ENCODE measurements around the gene DSE. TPM values are rescaled to one million over a fixed set of nuclear protein-coding genes. Genes with fewer than 3 reads are reported as not detected.

DSE gene
- total RNA-seq, 1 donor from 2014 or later, result 26.5 TPM

GRCh38 chr6:116426551-116426950 is 55.8 kb downstream of the DSE start:
- H3K27ac Mint-ChIP-seq (ENCODE audit: unreplicated experiment), result no peak overlapping the region
- no peak for TF ChIP-seq CTCF (IDR thresholded peaks at IDR 0.05; ENCODE audit: unreplicated experiment)
- H3K4me1 Mint-ChIP-seq (ENCODE audit: unreplicated experiment), result peaks cover 2% of the 10 kb centered on the region
- H3K27me3 Mint-ChIP-seq (ENCODE audit: unreplicated experiment), result no peaks in the 10 kb centered on the region
- no peaks in the 10 kb centered on the region for H3K36me3 Mint-ChIP-seq (ENCODE audit: low read depth, unreplicated experiment)
- no peak overlapping the region for H3K4me3 Mint-ChIP-seq (ENCODE audit: unreplicated experiment)
- no peak for DNase-seq (ENCODE audit: low spot score)
- H3K9me3 Mint-ChIP-seq (ENCODE audit: unreplicated experiment), result no peaks in the 10 kb centered on the region

- peaks cover 2% of the 10 kb centered on the region for H3K4me1 Mint-ChIP-seq (ENCODE audit: unreplicated experiment)
- H3K36me3 Mint-ChIP-seq (ENCODE audit: low read depth, unreplicated experiment), result no peaks in the 10 kb centered on the region
- no peaks in the 10 kb centered on the region for H3K27me3 Mint-ChIP-seq (ENCODE audit: unreplicated experiment)
- H3K4me3 Mint-ChIP-seq (ENCODE audit: unreplicated experiment), result no peak overlapping the region
- H3K27ac Mint-ChIP-seq (ENCODE audit: unreplicated experiment), result no peak overlapping the region
- H3K9me3 Mint-ChIP-seq (ENCODE audit: unreplicated experiment), result no peaks in the 10 kb centered on the region
- DNase-seq (ENCODE audit: low spot score), result no peak
- TF ChIP-seq CTCF (IDR thresholded peaks at IDR 0.05; ENCODE audit: unreplicated experiment), result no peak
These were observed 58.4 kb downstream of the DSE start for GRCh38 chr6:116429111-116429510.

- Mint-ChIP-seq H3K36me3 (ENCODE audit: low read depth, unreplicated experiment) (peaks cover 1% of the 10 kb centered on the region), H3K4me3 (ENCODE audit: unreplicated experiment) (no peak overlapping the region), H3K27me3 (ENCODE audit: unreplicated experiment) (no peaks in the 10 kb centered on the region), H3K4me1 (ENCODE audit: unreplicated experiment) (no peaks in the 10 kb centered on the region), H3K27ac (ENCODE audit: unreplicated experiment) (no peak overlapping the region), H3K9me3 (ENCODE audit: unreplicated experiment) (no peaks in the 10 kb centered on the region)
- DNase-seq (ENCODE audit: low spot score), result no peak
- TF ChIP-seq CTCF (IDR thresholded peaks at IDR 0.05; ENCODE audit: unreplicated experiment), result no peak
These were observed 60.1 kb downstream of the DSE start for GRCh38 chr6:116430860-116431259.

- H3K27ac Mint-ChIP-seq (ENCODE audit: unreplicated experiment), result no peak overlapping the region
- DNase-seq (ENCODE audit: low spot score), result no peak
These were observed 61.3 kb downstream of the DSE start for GRCh38 chr6:116431964-116432595.

More at GRCh38 chr6:116431964-116432595, 61.3 kb downstream of the DSE start:
- Mint-ChIP-seq H3K9me3 (ENCODE audit: unreplicated experiment) (no peaks in the 10 kb centered on the region), H3K27me3 (ENCODE audit: unreplicated experiment) (no peaks in the 10 kb centered on the region), H3K4me3 (ENCODE audit: unreplicated experiment) (no peak overlapping the region), H3K4me1 (ENCODE audit: unreplicated experiment) (peaks cover 5% of the 10 kb centered on the region), H3K36me3 (ENCODE audit: low read depth, unreplicated experiment) (peaks cover 4% of the 10 kb centered on the region)
- no peak for TF ChIP-seq CTCF (IDR thresholded peaks at IDR 0.05; ENCODE audit: unreplicated experiment)
